GM12801 (cell line): ENCODE measurements around the gene SLC66A2.

Experiments used
- CTCF ChIP-seq: IDR thresholded peaks from one replicate; pipeline ENCODE4 v1.5.1; 2011; ENCODE audit warnings: control low read depth; ENCODE audit not compliant: insufficient read length; ENCODE audit errors: extremely low read depth

SLC66A2 gene

GRCh38 chr18:79970419-79971133 is 19.1 kb upstream of the SLC66A2 start:
- TF ChIP-seq CTCF: no peak

- no peak for TF ChIP-seq CTCF
Measured at GRCh38 chr18:79965119-79965902, 13.9 kb upstream of the SLC66A2 start.

GRCh38 chr18:79964330-79965118 is 13.1 kb upstream of the SLC66A2 start, which contains the start of gene HSBP1L1:
Gene HSBP1L1 (plus strand): TSS chr18:79964643. CDS start chr18:79964736, 93 bp downstream.
- no peak for TF ChIP-seq CTCF

GRCh38 chr18:79963658-79964329 is 12.3 kb upstream of the SLC66A2 start:
- TF ChIP-seq CTCF: no peak

GRCh38 chr18:79962835-79963657 is 11.6 kb upstream of the SLC66A2 start:
- no peak for TF ChIP-seq CTCF

GRCh38 chr18:79962311-79962710 is 10.9 kb upstream of the SLC66A2 start:
- TF ChIP-seq CTCF: no peak
